ENCODE results near the gene CFDP1. TPM values are rescaled to one million over a fixed set of nuclear protein-coding genes. Genes with fewer than 3 reads are reported as not detected.
"Not testable (repeated sequence)": the region's sequence is repeated elsewhere in the genome, so short reads cannot be mapped to it uniquely, and the experiment has no call there.

CFDP1 gene
- total and polyA plus RNA-seq, 4 experiments from 2014 or later, result 37.1 to 42.4 (median 41.9) TPM

DNA sequence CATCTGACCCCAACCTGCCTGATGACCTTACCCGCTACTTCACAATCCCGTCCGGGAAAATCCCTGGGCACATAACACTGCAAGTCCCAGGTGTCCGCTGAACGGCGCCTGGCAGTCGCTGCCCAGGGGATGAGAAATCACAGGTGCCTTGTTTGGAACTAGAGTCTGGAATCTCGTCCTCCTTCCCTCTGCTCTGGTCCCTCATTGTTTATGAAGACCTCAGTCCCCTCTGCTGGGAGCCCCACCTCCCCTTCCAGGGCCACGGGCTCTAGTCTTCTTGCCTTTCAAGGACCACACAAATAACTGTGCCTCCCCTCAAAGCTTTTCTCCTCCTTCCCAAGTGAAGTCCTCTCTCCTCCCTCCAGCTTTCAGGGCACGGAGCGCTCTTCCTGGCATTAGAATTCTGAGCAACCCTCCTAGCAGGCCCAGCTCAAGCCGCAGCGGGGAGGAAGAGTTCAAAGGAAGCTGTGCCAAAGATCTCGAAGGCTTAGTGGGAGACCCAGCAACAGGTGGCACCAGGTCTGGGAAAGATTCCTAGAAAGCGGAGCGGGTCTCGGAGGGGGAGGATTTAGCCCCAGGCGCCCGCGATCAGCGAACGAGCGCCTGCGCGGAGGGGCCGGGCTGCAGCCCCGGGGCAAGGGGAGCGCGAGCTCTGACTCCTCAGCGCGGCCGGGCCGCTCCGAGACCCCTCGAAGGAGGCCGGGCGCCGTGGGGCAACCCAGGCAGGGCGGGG lies 30.3 kb upstream of the CFDP1 start:
- not testable (repeated sequence) for H3K27me3 Mint-ChIP-seq; DNase-seq; H3K36me3 ChIP-seq (ENCODE audit: insufficient read depth, low read length); H3K9me3 Mint-ChIP-seq; H3K9me3 ChIP-seq (ENCODE audit: control insufficient read depth in 1 of 2, low read length in 2 of 2); H3K27me3 ChIP-seq (ENCODE audit: insufficient read depth, low read length)
- Histone ChIP-seq H3K4me3 (ENCODE audit: low read length in 2 of 2) (peak overlapping the region; percentile 47 to 91), H3K27ac (ENCODE audit: low read depth, low read length) (peak overlapping the region; percentile 90), H3K4me1 (ENCODE audit: insufficient read depth, low read length) (peaks cover 40% of the 10 kb centered on the region)
- H3K4me1 Mint-ChIP-seq, result peaks cover 38 to 58% (median 44%) of the 10 kb centered on the region in 4 donors
- intact Hi-C loops (cut with micrococcal nuclease), result loop anchor here (1.0 to 5.0 kb wide), 11 partner anchors 30 to 1729 kb away; partner anchors contain the start of genes ADAT1, CFDP1, GABARAPL2 and KARS1
- peak overlapping the region; percentile 90 to 98 (median 94) for H3K4me3 Mint-ChIP-seq
- H3K27ac Mint-ChIP-seq, result peak overlapping the region; percentile 88 to 98 (median 96)
- H3K36me3 Mint-ChIP-seq, result peaks cover 9 to 13% of the 10 kb centered on the region in 2 donors
- CTCF ChIA-PET (ENCODE audit: partially characterized antibody), result interaction anchor here (1.6 to 5.0 kb wide), 7 partner anchors 8 to 263 kb away, joined by 6 to 56 read pairs (median 17); partner anchors contain the start of genes CFDP1, KARS1 and TERF2IP
- POLR2A ChIA-PET (ENCODE audit: partially characterized antibody), result interaction anchor here (0.6 to 4.1 kb wide), 10 partner anchors 19 to 796 kb away, joined by 3 to 56 read pairs (median 4); partner anchors contain the start of genes ADAT1, CFDP1, KARS1 and TERF2IP

DNA sequence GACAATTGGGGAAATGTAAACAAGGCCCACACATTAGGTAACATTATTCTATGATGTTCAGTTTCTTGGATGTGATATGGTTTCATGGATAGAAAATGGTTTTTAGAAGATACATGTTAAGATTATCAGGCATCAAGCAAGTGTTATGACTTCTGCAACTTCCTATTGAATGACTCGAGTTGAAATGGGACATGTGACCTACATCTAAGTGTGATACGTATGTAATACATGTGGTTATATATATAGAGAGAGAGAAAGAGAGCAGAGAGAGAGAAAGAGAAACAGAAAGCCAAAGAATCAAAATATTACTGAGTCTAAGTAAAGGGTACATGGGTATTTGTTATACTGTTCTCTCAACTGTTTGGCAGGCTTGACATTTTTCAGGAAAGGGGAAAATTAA lies 29.5 kb upstream of the CFDP1 start:
- no peaks in the 10 kb centered on the region for H3K36me3 ChIP-seq (ENCODE audit: insufficient read depth, low read length)
- H3K4me1 Mint-ChIP-seq, result peaks cover 45 to 66% (median 52%) of the 10 kb centered on the region in 4 donors
- H3K27me3 ChIP-seq (ENCODE audit: insufficient read depth, low read length), result no peaks in the 10 kb centered on the region
- DNase-seq, result peak in 4 of 5 donors; percentile 23 to 57 (median 52)
- peaks cover 9 to 18% of the 10 kb centered on the region in 2 donors for H3K36me3 Mint-ChIP-seq
- POLR2A ChIA-PET (ENCODE audit: partially characterized antibody), result interaction anchor here (4.1 kb wide), 1 partner anchor 29 kb away, joined by 56 read pairs; the partner anchor contains the start of gene CFDP1
- CTCF ChIA-PET (ENCODE audit: partially characterized antibody), result no interaction called here
- H3K27ac ChIP-seq (ENCODE audit: low read depth, low read length), result peak overlapping the region; percentile 90
- H3K27ac Mint-ChIP-seq, result peak overlapping the region; percentile 88 to 98 (median 96)
- H3K4me1 ChIP-seq (ENCODE audit: insufficient read depth, low read length), result peaks cover 47% of the 10 kb centered on the region
- no peaks in the 10 kb centered on the region for H3K9me3 Mint-ChIP-seq
- intact Hi-C loops (cut with micrococcal nuclease), result loop anchor here (5.0 kb wide), 2 partner anchors 41 to 1729 kb away; partner anchors contain the start of gene MON1B
- no peaks in the 10 kb centered on the region for H3K27me3 Mint-ChIP-seq
- peak overlapping the region in 1 of 2 donors; percentile 91 for H3K4me3 ChIP-seq (ENCODE audit: low read length in 2 of 2)
- no peaks in the 10 kb centered on the region for H3K9me3 ChIP-seq (ENCODE audit: control insufficient read depth in 1 of 2, low read length in 2 of 2)
- peak overlapping the region; percentile 90 to 98 (median 94) for H3K4me3 Mint-ChIP-seq

DNA sequence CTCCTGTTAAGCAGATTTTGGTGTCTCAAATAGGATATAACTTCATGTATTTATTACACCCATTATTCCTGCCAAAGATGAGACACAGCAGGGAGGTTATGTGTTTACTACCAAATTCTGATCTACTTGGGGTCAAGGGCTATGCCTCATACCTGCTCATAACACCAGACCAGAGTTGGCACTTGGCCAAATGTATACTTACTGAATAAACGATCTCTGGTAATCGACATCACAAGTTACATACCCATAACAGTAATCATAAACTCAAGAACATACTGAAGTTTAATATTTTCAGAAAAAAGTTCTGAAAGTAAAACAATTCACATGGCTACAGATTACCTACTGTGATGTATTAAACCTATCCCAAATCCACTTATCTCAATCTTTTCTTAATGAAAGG lies 28.3 kb upstream of the CFDP1 start:
- intact Hi-C loops (cut with micrococcal nuclease), result loop anchor here (5.0 kb wide), 2 partner anchors 39 to 1731 kb away; partner anchors contain the start of gene MON1B
- ChIA-PET POLR2A (ENCODE audit: partially characterized antibody) (no interaction called here), CTCF (ENCODE audit: partially characterized antibody) (interaction anchor here (0.9 kb wide), 1 partner anchor 56 kb away, joined by 3 read pairs; no protein-coding TSS in a partner anchor)
- Mint-ChIP-seq H3K27ac (peak overlapping the region in 4 of 7 donors; percentile 7 to 88 (median 62)), H3K27me3 (no peaks in the 10 kb centered on the region), H3K36me3 (peaks cover 9 to 19% of the 10 kb centered on the region in 2 donors), H3K4me3 (peak overlapping the region in 5 of 8 donors; percentile 7 to 97 (median 12)), H3K4me1 (peaks cover 51 to 76% (median 61%) of the 10 kb centered on the region in 4 donors), H3K9me3 (peaks cover 0 to 1% (median 0%) of the 10 kb centered on the region in 8 donors)
- H3K4me3 ChIP-seq (ENCODE audit: low read length in 2 of 2), result no peak overlapping the region
- no peaks in the 10 kb centered on the region for H3K9me3 ChIP-seq (ENCODE audit: control insufficient read depth in 1 of 2, low read length in 2 of 2)
- peaks cover 53% of the 10 kb centered on the region for H3K4me1 ChIP-seq (ENCODE audit: insufficient read depth, low read length)
- H3K36me3 ChIP-seq (ENCODE audit: insufficient read depth, low read length), result no peaks in the 10 kb centered on the region
- no peaks in the 10 kb centered on the region for H3K27me3 ChIP-seq (ENCODE audit: insufficient read depth, low read length)
- no peak overlapping the region for H3K27ac ChIP-seq (ENCODE audit: low read depth, low read length)
- no peak for DNase-seq

DNA sequence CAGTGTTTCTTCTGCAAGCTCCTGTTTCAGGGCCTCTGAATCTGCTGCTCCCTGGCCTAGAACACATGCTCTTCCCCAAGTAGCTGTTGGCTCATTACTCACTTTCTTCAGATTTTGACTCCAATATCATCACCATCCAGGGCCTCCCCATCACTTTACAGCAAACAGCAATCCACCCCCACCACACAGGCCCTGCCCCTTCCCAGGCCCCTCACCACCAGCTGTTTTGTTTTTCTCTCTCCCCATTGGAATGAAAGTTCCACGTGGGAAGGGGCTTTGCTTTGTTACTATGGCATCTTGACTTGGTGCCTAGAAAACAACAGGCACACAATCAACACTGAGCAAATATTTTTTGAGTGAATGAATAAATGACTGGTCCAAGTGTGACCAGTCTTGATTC lies 27.1 kb upstream of the CFDP1 start:
- peaks cover 9 to 19% of the 10 kb centered on the region in 2 donors for H3K36me3 Mint-ChIP-seq
- peak overlapping the region in 5 of 7 donors; percentile 44 to 88 (median 81) for H3K27ac Mint-ChIP-seq
- Histone ChIP-seq H3K27ac (ENCODE audit: low read depth, low read length) (no peak overlapping the region), H3K27me3 (ENCODE audit: insufficient read depth, low read length) (no peaks in the 10 kb centered on the region), H3K4me3 (ENCODE audit: low read length in 2 of 2) (no peak overlapping the region), H3K9me3 (ENCODE audit: control insufficient read depth in 1 of 2, low read length in 2 of 2) (no peaks in the 10 kb centered on the region), H3K36me3 (ENCODE audit: insufficient read depth, low read length) (no peaks in the 10 kb centered on the region), H3K4me1 (ENCODE audit: insufficient read depth, low read length) (peaks cover 53% of the 10 kb centered on the region)
- intact Hi-C loops (cut with micrococcal nuclease), result loop anchor here (5.0 kb wide), 2 partner anchors 38 to 1732 kb away; partner anchors contain the start of gene MON1B
- DNase-seq, result no peak
- peaks cover 0 to 1% (median 0%) of the 10 kb centered on the region in 8 donors for H3K9me3 Mint-ChIP-seq
- peaks cover 55 to 80% (median 70%) of the 10 kb centered on the region in 4 donors for H3K4me1 Mint-ChIP-seq
- H3K4me3 Mint-ChIP-seq, result peak overlapping the region in 5 of 8 donors; percentile 1 to 66 (median 35)
- H3K27me3 Mint-ChIP-seq, result no peaks in the 10 kb centered on the region
- ChIA-PET CTCF (ENCODE audit: partially characterized antibody) (no interaction called here), POLR2A (ENCODE audit: partially characterized antibody) (no interaction called here)

DNA sequence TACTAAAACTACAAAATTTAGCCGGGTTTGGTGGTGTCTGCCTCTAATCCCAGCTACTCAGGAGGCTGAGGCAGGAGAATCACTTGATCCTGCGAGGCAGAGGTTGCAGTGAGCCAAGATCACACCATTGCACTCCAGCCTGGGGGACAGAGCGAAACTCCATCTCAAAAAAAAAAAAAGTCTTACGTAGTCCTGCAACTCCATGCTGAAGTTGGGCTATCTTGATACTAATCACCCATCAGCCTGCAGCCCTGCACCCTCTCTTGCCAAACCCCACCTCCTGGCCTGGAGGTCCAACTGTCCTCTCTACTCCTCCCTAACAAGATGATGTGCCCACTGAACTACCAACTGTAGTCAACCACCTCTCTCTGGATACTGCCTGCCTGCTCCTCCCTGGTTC lies 26.4 kb upstream of the CFDP1 start:
- Histone ChIP-seq H3K27ac (ENCODE audit: low read depth, low read length) (no peak overlapping the region), H3K4me3 (ENCODE audit: low read length in 2 of 2) (no peak overlapping the region), H3K36me3 (ENCODE audit: insufficient read depth, low read length) (no peaks in the 10 kb centered on the region), H3K4me1 (ENCODE audit: insufficient read depth, low read length) (peaks cover 52% of the 10 kb centered on the region), H3K27me3 (ENCODE audit: insufficient read depth, low read length) (no peaks in the 10 kb centered on the region), H3K9me3 (ENCODE audit: control insufficient read depth in 1 of 2, low read length in 2 of 2) (no peaks in the 10 kb centered on the region)
- Mint-ChIP-seq H3K27me3 (no peaks in the 10 kb centered on the region), H3K27ac (peak overlapping the region; percentile 25 to 88 (median 66)), H3K4me3 (peak overlapping the region in 1 of 8 donors; percentile 48), H3K36me3 (peaks cover 9 to 19% of the 10 kb centered on the region in 2 donors), H3K9me3 (peaks cover 0 to 1% (median 0%) of the 10 kb centered on the region in 8 donors), H3K4me1 (peaks cover 52 to 83% (median 69%) of the 10 kb centered on the region in 4 donors)
- intact Hi-C loops (cut with micrococcal nuclease), result loop anchor here (5.0 kb wide), 2 partner anchors 37 to 1733 kb away; partner anchors contain the start of gene MON1B
- POLR2A ChIA-PET (ENCODE audit: partially characterized antibody), result no interaction called here
- CTCF ChIA-PET (ENCODE audit: partially characterized antibody), result no interaction called here
- no peak for DNase-seq

DNA sequence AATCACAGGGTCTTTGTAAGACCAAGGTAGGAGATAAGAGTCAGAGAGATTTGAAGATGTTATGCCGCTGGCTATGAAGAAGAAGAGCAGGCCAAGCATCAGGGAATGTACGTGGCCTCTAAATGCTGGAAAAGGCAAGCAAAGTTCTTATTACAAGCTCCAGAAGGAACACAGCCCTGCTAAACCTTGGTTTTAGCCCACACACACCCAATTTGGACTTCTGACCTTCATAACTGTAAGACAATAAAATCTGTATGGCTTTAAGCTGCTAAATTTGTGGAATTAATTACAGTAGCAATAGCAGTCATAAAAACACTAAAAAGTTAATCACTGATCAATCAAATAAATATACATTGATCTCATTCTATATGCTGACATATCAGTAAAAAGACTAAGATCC lies 25.1 kb upstream of the CFDP1 start:
- ChIA-PET CTCF (ENCODE audit: partially characterized antibody) (interaction anchor here (1.4 kb wide), 1 partner anchor 225 kb away, joined by 5 read pairs; no protein-coding TSS in a partner anchor), POLR2A (ENCODE audit: partially characterized antibody) (no interaction called here)
- no peak overlapping the region for H3K4me3 Mint-ChIP-seq
- H3K27ac ChIP-seq (ENCODE audit: low read depth, low read length), result no peak overlapping the region
- H3K4me1 Mint-ChIP-seq, result peaks cover 55 to 93% (median 74%) of the 10 kb centered on the region in 4 donors
- no peaks in the 10 kb centered on the region for H3K9me3 ChIP-seq (ENCODE audit: control insufficient read depth in 1 of 2, low read length in 2 of 2)
- DNase-seq, result no peak
- no peaks in the 10 kb centered on the region for H3K36me3 ChIP-seq (ENCODE audit: insufficient read depth, low read length)
- peaks cover 55% of the 10 kb centered on the region for H3K4me1 ChIP-seq (ENCODE audit: insufficient read depth, low read length)
- intact Hi-C loops (cut with micrococcal nuclease), result no loop called here
- peaks cover 9 to 16% of the 10 kb centered on the region in 2 donors for H3K36me3 Mint-ChIP-seq
- no peaks in the 10 kb centered on the region for H3K27me3 Mint-ChIP-seq
- H3K9me3 Mint-ChIP-seq, result peaks cover 0 to 1% (median 0%) of the 10 kb centered on the region in 8 donors
- no peak overlapping the region for H3K27ac Mint-ChIP-seq
- no peak overlapping the region for H3K4me3 ChIP-seq (ENCODE audit: low read length in 2 of 2)
- H3K27me3 ChIP-seq (ENCODE audit: insufficient read depth, low read length), result no peaks in the 10 kb centered on the region

DNA sequence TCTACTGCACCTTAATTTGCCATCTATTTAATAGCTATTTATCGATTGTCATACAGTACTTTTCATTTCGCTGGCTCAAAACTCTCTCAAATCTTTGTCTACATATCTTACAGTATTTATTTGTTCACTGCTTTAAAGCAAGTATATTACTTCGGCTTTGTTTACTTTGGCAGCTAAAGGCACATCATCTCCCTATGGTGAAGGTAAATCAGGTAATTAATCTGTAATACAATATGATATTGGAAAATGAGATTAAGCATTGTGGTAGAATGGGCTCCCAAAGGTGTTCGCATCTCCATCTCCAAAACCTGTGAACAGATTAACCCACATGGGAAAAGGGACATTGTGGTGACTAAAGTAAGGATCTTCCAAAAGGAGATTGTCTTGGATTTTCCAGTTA lies 24.7 kb upstream of the CFDP1 start:
- H3K27ac ChIP-seq (ENCODE audit: low read depth, low read length), result no peak overlapping the region
- intact Hi-C loops (cut with micrococcal nuclease), result no loop called here
- H3K4me1 ChIP-seq (ENCODE audit: insufficient read depth, low read length), result peaks cover 51% of the 10 kb centered on the region
- DNase-seq, result no peak
- ChIA-PET POLR2A (ENCODE audit: partially characterized antibody) (no interaction called here), CTCF (ENCODE audit: partially characterized antibody) (interaction anchor here (1.4 kb wide), 1 partner anchor 224 kb away, joined by 5 read pairs; no protein-coding TSS in a partner anchor)
- peaks cover 10 to 14% of the 10 kb centered on the region in 2 donors for H3K36me3 Mint-ChIP-seq
- H3K9me3 Mint-ChIP-seq, result peaks cover 0 to 1% (median 0%) of the 10 kb centered on the region in 8 donors
- H3K4me1 Mint-ChIP-seq, result peaks cover 56 to 93% (median 74%) of the 10 kb centered on the region in 4 donors
- no peaks in the 10 kb centered on the region for H3K9me3 ChIP-seq (ENCODE audit: control insufficient read depth in 1 of 2, low read length in 2 of 2)
- no peaks in the 10 kb centered on the region for H3K27me3 ChIP-seq (ENCODE audit: insufficient read depth, low read length)
- no peaks in the 10 kb centered on the region for H3K27me3 Mint-ChIP-seq
- H3K4me3 Mint-ChIP-seq, result no peak overlapping the region
- H3K36me3 ChIP-seq (ENCODE audit: insufficient read depth, low read length), result no peaks in the 10 kb centered on the region
- no peak overlapping the region for H3K4me3 ChIP-seq (ENCODE audit: low read length in 2 of 2)
- H3K27ac Mint-ChIP-seq, result peak overlapping the region in 1 of 7 donors; percentile 80
